DOHH2 (cell line): ENCODE results near the gene CRADD.

Experiments
- H3F3A ChIP-seq: fragments of 200-600 bp; sonication (generic), shearing (Covaris generic); 2 replicates; pipeline ENCODE4 v1.6.0; 2016; ENCODE audit warnings: antibody characterized with exemption, mild to moderate bottlenecking; ENCODE audit not compliant: control insufficient read depth, insufficient read depth
- H3K27ac ChIP-seq: fragments of 200-600 bp; sonication (generic); 2 replicates; pipeline ENCODE4 v1.5.1; 2014; ENCODE audit warnings: low read depth, mild to moderate bottlenecking, low read length, moderate library complexity
- H3K27me3 ChIP-seq: fragments of 200-600 bp; sonication (generic); 2 replicates; pipeline ENCODE4 v1.6.1; 2014; ENCODE audit warnings: mild to moderate bottlenecking, low read length, mixed read lengths; ENCODE audit not compliant: control insufficient read depth
- H3K36me3 ChIP-seq: fragments of 200-600 bp; sonication (generic); 2 replicates; pipeline ENCODE4 v1.6.1; 2014; ENCODE audit warnings: mild to moderate bottlenecking, low read length, moderate library complexity, mixed read lengths; ENCODE audit not compliant: control insufficient read depth
- H3K4me1 ChIP-seq: fragments of 200-600 bp; sonication (generic); 2 replicates; pipeline ENCODE4 v1.6.1; 2014; ENCODE audit warnings: mild to moderate bottlenecking, low read length, mixed read lengths; ENCODE audit not compliant: control insufficient read depth
- H3K4me2 ChIP-seq: fragments of 200-600 bp; sonication (generic); 2 replicates; pipeline ENCODE4 v1.6.0; 2014; ENCODE audit warnings: mild to moderate bottlenecking, low read length, moderate library complexity
- H3K4me3 ChIP-seq: fragments of 200-600 bp; sonication (generic); 2 replicates; pipeline ENCODE4 v1.5.1; 2014; ENCODE audit warnings: mild to moderate bottlenecking, low read length, mixed read lengths
- H3K79me2 ChIP-seq: fragments of 200-600 bp; sonication (generic); 2 replicates; pipeline ENCODE4 v1.6.1; 2014; ENCODE audit warnings: mild to moderate bottlenecking, low read length, mixed read lengths; ENCODE audit not compliant: control insufficient read depth
- H3K9me2 ChIP-seq: fragments of 200-600 bp; sonication (generic); replicated peaks from 2 replicates; pipeline ENCODE4 v1.6.1; 2014; ENCODE audit warnings: mild to moderate bottlenecking, low read length, mixed read lengths; ENCODE audit not compliant: control insufficient read depth
- H3K9me3 ChIP-seq: fragments of 200-600 bp; sonication (generic); 2 replicates; pipeline ENCODE4 v1.6.1; 2014; ENCODE audit warnings: antibody characterized with exemption, low read length, mixed read lengths; ENCODE audit not compliant: control insufficient read depth, insufficient read depth
- H4K20me1 ChIP-seq: fragments of 200-600 bp; sonication (generic); 2 replicates; pipeline ENCODE4 v1.6.0; 2014; ENCODE audit warnings: low read depth, mild to moderate bottlenecking, antibody characterized with exemption, low read length, moderate library complexity; ENCODE audit not compliant: control insufficient read depth, insufficient read depth
- CTCF ChIP-seq: fragments of 200-600 bp; sonication (generic); IDR thresholded peaks from one replicate; pipeline ENCODE4 v1.5.1; 2014; ENCODE audit warnings: antibody characterized with exemption, mild to moderate bottlenecking, low read depth, low read length; ENCODE audit not compliant: poor library complexity, severe bottlenecking
- EZH2phosphoT487 ChIP-seq: fragments of 200-600 bp; sonication (generic); IDR thresholded peaks from 2 replicates; pipeline ENCODE4 v1.6.1; 2017; ENCODE audit warnings: borderline replicate concordance, mild to moderate bottlenecking, antibody characterized with exemption, low read length, moderate library complexity, mixed read lengths

The CRADD gene

GRCh38 chr12:93743999-93744689, 67.0 kb downstream of the CRADD start:
- Histone ChIP-seq H3K79me2 (no peaks in the 10 kb centered on the region), H3K9me3 (no peaks in the 10 kb centered on the region), H3K27ac (no peak overlapping the region), H4K20me1 (no peaks in the 10 kb centered on the region), H3K4me3 (no peak overlapping the region), H3K9me2 (no peaks in the 10 kb centered on the region), H3K27me3 (peaks cover 32% of the 10 kb centered on the region), H3K36me3 (no peaks in the 10 kb centered on the region), H3K4me2 (no peak overlapping the region), H3K4me1 (peaks cover 8% of the 10 kb centered on the region; the same call in 1 of the 2 replicates), H3F3A (no peaks in the 10 kb centered on the region)
- TF ChIP-seq EZH2phosphoT487, result no peak
- no peak for TF ChIP-seq CTCF

GRCh38 chr12:93745286-93745685, 68.1 kb downstream of the CRADD start:
- no peaks in the 10 kb centered on the region for H3F3A ChIP-seq
- no peak overlapping the region for H3K27ac ChIP-seq
- H3K9me3 ChIP-seq, result no peaks in the 10 kb centered on the region
- no peak overlapping the region for H3K4me3 ChIP-seq
- peaks cover 32% of the 10 kb centered on the region for H3K27me3 ChIP-seq
- no peaks in the 10 kb centered on the region for H3K79me2 ChIP-seq
- H3K9me2 ChIP-seq, result no peaks in the 10 kb centered on the region
- no peak overlapping the region for H3K4me2 ChIP-seq
- no peaks in the 10 kb centered on the region for H3K36me3 ChIP-seq
- no peak for TF ChIP-seq CTCF
- TF ChIP-seq EZH2phosphoT487, result no peak
- H4K20me1 ChIP-seq, result no peaks in the 10 kb centered on the region
- peaks cover 8% of the 10 kb centered on the region; the same call in 1 of the 2 replicates for H3K4me1 ChIP-seq

- TF ChIP-seq CTCF (no peak), EZH2phosphoT487 (no peak)
- no peaks in the 10 kb centered on the region for H3F3A ChIP-seq
- H3K79me2 ChIP-seq, result no peaks in the 10 kb centered on the region
- H3K27ac ChIP-seq, result no peak overlapping the region
- no peaks in the 10 kb centered on the region for H3K9me2 ChIP-seq
- H3K4me2 ChIP-seq, result no peak overlapping the region
- no peak overlapping the region for H3K4me3 ChIP-seq
- H3K9me3 ChIP-seq, result no peaks in the 10 kb centered on the region
- H3K36me3 ChIP-seq, result no peaks in the 10 kb centered on the region
- H4K20me1 ChIP-seq, result no peaks in the 10 kb centered on the region
- H3K4me1 ChIP-seq, result peaks cover 8% of the 10 kb centered on the region; the same call in 1 of the 2 replicates
- peaks cover 19% of the 10 kb centered on the region for H3K27me3 ChIP-seq
Observed at GRCh38 chr12:93746572-93747168, 69.5 kb downstream of the CRADD start.
